Kidney (tissue), 14 donors: ENCODE results near the gene PAX1. TPM values are rescaled to one million over a fixed set of nuclear protein-coding genes. Genes with fewer than 3 reads are reported as not detected.

Source experiments
- DNase-seq, 5 donors: peaks; one replicate each; pipeline ENCODE4 v3.0.0-alpha.2; 2013 to 2020
- FAIRE-seq: peaks from 2 replicates; lab custom pipeline; 2012; peaks lifted over from hg19 to GRCh38; lab: Jason Lieb, UNC
- H3K27ac ChIP-seq, 2 donors: one replicate each; pipeline ENCODE4 v1.7.0; 2013; ENCODE audit warnings: low read depth in 2 of 2, low read length in 2 of 2, inconsistent platforms in 1 of 2
- H3K27me3 ChIP-seq: one replicate; pipeline ENCODE4 v1.7.1; 2013; ENCODE audit warnings: low read length, inconsistent platforms; ENCODE audit not compliant: control insufficient read depth, insufficient read depth
- H3K36me3 ChIP-seq, 3 donors: one replicate each; pipeline versions ENCODE4 v1.7.0 to v1.7.1; 2013; ENCODE audit warnings: low read length in 3 of 3, control low read depth in 1 of 3, inconsistent platforms in 1 of 3; ENCODE audit not compliant: insufficient read depth in 3 of 3, control insufficient read depth in 2 of 3
- H3K4me1 ChIP-seq, 3 donors: one replicate each; pipeline versions ENCODE4 v1.7.0 to v1.7.1; 2013; ENCODE audit warnings: low read length in 3 of 3, inconsistent platforms in 1 of 3, low read depth in 1 of 3; ENCODE audit not compliant: control insufficient read depth in 2 of 3, insufficient read depth in 2 of 3
- H3K4me3 ChIP-seq, 3 donors: one replicate each; pipeline versions ENCODE4 v1.7.0 to v1.8.1; 2013; ENCODE audit warnings: low read length in 3 of 3, control low read depth in 1 of 3, inconsistent platforms in 1 of 3
- H3K9ac ChIP-seq, 3 donors: one replicate each; pipeline versions ENCODE4 v1.7.0 to v1.7.1; 2013; ENCODE audit warnings: low read length in 3 of 3, control low read depth in 1 of 3, inconsistent platforms in 1 of 3
- H3K9me3 ChIP-seq, 3 donors: one replicate each; pipeline versions ENCODE4 v1.7.0 to v1.7.1; 2013; ENCODE audit warnings: low read length in 3 of 3, control low read depth in 1 of 3, inconsistent platforms in 1 of 3; ENCODE audit not compliant: control insufficient read depth in 2 of 3, insufficient read depth in 1 of 3
- CTCF ChIP-seq: IDR thresholded peaks from 3 replicates; pipeline ENCODE4 v1.5.1; 2012; ENCODE audit warnings: mild to moderate bottlenecking, moderate library complexity, borderline replicate concordance; ENCODE audit not compliant: insufficient read depth; ENCODE audit errors: extremely low read depth
- intact Hi-C: fragments of 100-400 bp; cut with DNase I; formaldehyde crosslinking; loops from one replicate; pipeline ENCODE4 v1.11.1; 2022
- polyA plus RNA-seq: library from polyadenylated mRNA; stranded (reverse); fragments of 350-450 nt; fragmentation: Illumina TruSeq; extraction: RNeasy Lipid Tissue Mini Kit (QIAGEN cat#74804); gene quantifications from one replicate; pipeline ENCODE4 v1.2.3, GENCODE V29; 2014; ENCODE audit warnings: low read depth, low replicate concordance; ENCODE audit not compliant: insufficient read depth
- total RNA-seq: library from RNA; stranded (reverse); fragmentation: NEBNext Ultra II Directional; extraction: Animal tissue kit (Norgen Biotek cat#: 25700); gene quantifications from one replicate; pipeline ENCODE4 v1.2.1, GENCODE V29; 2021
- donor health status: control.
- donor health status: control.
- donor health status: control.
- donor health status: control.
- donor health status: control.
- donor health status: DM: yes; HTN: yes; CAD: no.
- donor health status: Normal renal cell carcinoma (clear cell type).

Gene PAX1
- total and polyA plus RNA-seq, 2 donors from 2014 or later = not detected

- intact Hi-C loops = no loop called here
- FAIRE-seq = no peak
Observed at GRCh38 chr20:21715193-21715881, 9.9 kb downstream of the PAX1 start.

GRCh38 chr20:21719592-21720214 lies 14.2 kb downstream of the PAX1 start:
- H3K27me3 ChIP-seq = peaks cover 29% of the 10 kb centered on the region
- DNase-seq (peak in 3 of 5 donors; percentile 75 to 86 (median 81)), FAIRE-seq (peak; percentile 87)
- no peak overlapping the region for H3K4me3 ChIP-seq
- TF ChIP-seq CTCF = peak; percentile 66
- no peak overlapping the region for H3K9ac ChIP-seq
- intact Hi-C loops = no loop called here
- no peaks in the 10 kb centered on the region for H3K36me3 ChIP-seq
- H3K27ac ChIP-seq = no peak overlapping the region
- H3K9me3 ChIP-seq = peaks cover 0 to 2% (median 0%) of the 10 kb centered on the region in 3 donors
- no peaks in the 10 kb centered on the region for H3K4me1 ChIP-seq

More at GRCh38 chr20:21715193-21715881, 9.9 kb downstream of the PAX1 start:
- Histone ChIP-seq H3K9me3 (no peaks in the 10 kb centered on the region), H3K36me3 (no peaks in the 10 kb centered on the region), H3K27me3 (peaks cover 67% of the 10 kb centered on the region), H3K27ac (no peak overlapping the region), H3K4me1 (no peaks in the 10 kb centered on the region), H3K4me3 (no peak overlapping the region), H3K9ac (no peak overlapping the region)
- TF ChIP-seq CTCF = no peak
- DNase-seq = no peak

GRCh38 chr20:21725892-21726291 lies 20.4 kb downstream of the PAX1 start:
- H3K27me3 ChIP-seq = no peaks in the 10 kb centered on the region
- H3K9ac ChIP-seq = no peak overlapping the region
- peaks cover 0 to 2% (median 0%) of the 10 kb centered on the region in 3 donors for H3K9me3 ChIP-seq
- intact Hi-C loops = no loop called here
- no peak overlapping the region for H3K4me3 ChIP-seq
- no peak for TF ChIP-seq CTCF
- H3K4me1 ChIP-seq = no peaks in the 10 kb centered on the region
- DNase-seq (no peak), FAIRE-seq (no peak)
- no peak overlapping the region for H3K27ac ChIP-seq
- H3K36me3 ChIP-seq = no peaks in the 10 kb centered on the region
